OCI-LY7 (cell line): ENCODE data around the gene PIRT. TPM values are rescaled to one million over a fixed set of nuclear protein-coding genes. Genes with fewer than 3 reads are reported as not detected.

Experiments
- BruUV-seq: library from RNA; stranded (reverse); fragments of 400-500 nt; replicated peaks from 2 replicates; lab custom pipeline; 2021; lab: Mats Ljungman, UMichigan
- CTCF ChIA-PET: fragments of 300-600 bp; sonication (Branson Sonifier 250); formaldehyde crosslinking; loops from one replicate; lab custom pipeline; 2022; ENCODE audit warnings: antibody characterized with exemption; ENCODE audit not compliant: unreplicated experiment; lab: Charles Lee
- POLR2A ChIA-PET: fragments of 300-600 bp; sonication (Branson Sonifier 250); formaldehyde crosslinking; loops from one replicate; lab custom pipeline; 2022; ENCODE audit warnings: antibody characterized with exemption; lab: Charles Lee
- DNase-seq: peaks from one replicate; pipeline ENCODE4 v3.0.0-alpha.2; 2015; ENCODE audit warnings: low spot score
- H2AFZ ChIP-seq: fragments of 200-600 bp; sonication (generic), shearing (Covaris generic); 2 replicates; pipeline ENCODE4 v1.6.1; 2014; ENCODE audit warnings: mild to moderate bottlenecking, antibody characterized with exemption, low read length, moderate library complexity
- H3K27ac ChIP-seq: fragments of 200-600 bp; sonication (generic); 2 replicates; pipeline ENCODE4 v1.5.1; 2014; ENCODE audit warnings: mixed run types, low read depth, mild to moderate bottlenecking, moderate library complexity, low read length, inconsistent platforms; ENCODE audit not compliant: poor library complexity, severe bottlenecking
- H3K36me3 ChIP-seq: fragments of 200-600 bp; sonication (generic); 2 replicates; pipeline ENCODE4 v1.6.1; 2014; ENCODE audit warnings: mild to moderate bottlenecking, antibody characterized with exemption, low read length, moderate library complexity, mixed read lengths; ENCODE audit not compliant: insufficient read depth
- H3K4me1 ChIP-seq: fragments of 200-600 bp; sonication (generic); 2 replicates; pipeline ENCODE4 v1.5.1; 2014; ENCODE audit warnings: mild to moderate bottlenecking, low read length; ENCODE audit not compliant: insufficient read depth, poor library complexity, severe bottlenecking
- H3K4me2 ChIP-seq: fragments of 200-600 bp; sonication (generic); 2 replicates; pipeline ENCODE4 v1.6.1; 2014; ENCODE audit warnings: mild to moderate bottlenecking, low read length
- H3K4me3 ChIP-seq: fragments of 200-600 bp; sonication (generic); 2 replicates; pipeline ENCODE4 v1.5.1; 2014; ENCODE audit warnings: mild to moderate bottlenecking, low read depth, low read length; ENCODE audit not compliant: poor library complexity, severe bottlenecking
- H3K79me2 ChIP-seq: fragments of 200-600 bp; sonication (generic); 2 replicates; pipeline ENCODE4 v1.6.1; 2016; ENCODE audit warnings: low read depth, mild to moderate bottlenecking, low read length, moderate library complexity, mixed read lengths; ENCODE audit not compliant: insufficient read depth
- H3K9me2 ChIP-seq: fragments of 200-600 bp; sonication (generic); 2 replicates; pipeline ENCODE4 v1.6.1; 2016; ENCODE audit warnings: mild to moderate bottlenecking, low read length, mixed read lengths; ENCODE audit not compliant: insufficient read depth
- H3K9me3 ChIP-seq: fragments of 200-600 bp; sonication (generic); 2 replicates; pipeline ENCODE4 v1.6.1; 2014; ENCODE audit warnings: mild to moderate bottlenecking, mixed run types, low read length, mixed read lengths
- H4K20me1 ChIP-seq: fragments of 200-600 bp; sonication (generic); 2 replicates; pipeline ENCODE4 v1.6.1; 2014; ENCODE audit warnings: mild to moderate bottlenecking, antibody characterized with exemption, low read length, moderate library complexity, mixed read lengths; ENCODE audit not compliant: insufficient read depth
- EZH2phosphoT487 ChIP-seq: fragments of 200-600 bp; sonication (generic); IDR thresholded peaks from 2 replicates; pipeline ENCODE4 v1.6.1; 2018; ENCODE audit warnings: low read depth, borderline replicate concordance, mild to moderate bottlenecking, mixed run types, antibody characterized with exemption, low read length, moderate library complexity, mixed read lengths
- intact Hi-C: fragments of 100-400 bp; cut with micrococcal nuclease; formaldehyde crosslinking; loops from one replicate; pipeline ENCODE4 v1.10.0; 2022; ENCODE audit not compliant: unreplicated experiment
- total RNA-seq, 2 experiments: library from RNA; depleted of rRNA in 1 of 2; stranded (reverse); fragments of >200 nt in 1 of 2; shearing (Covaris generic) in 1 of 2; gene quantifications; 2 replicates each; pipeline ENCODE4 v1.2.3, GENCODE V29; 2014 to 2022
- TF ChIP-seq, protein P1 (sequence below): fragments of 200-600 bp; sonication (generic); conservative IDR thresholded peaks from 2 replicates; pipeline ENCODE4 v1.5.1; 2014; ENCODE audit warnings: mild to moderate bottlenecking, antibody characterized with exemption, low read length, moderate library complexity, mixed read lengths

Gene PIRT
- total RNA-seq, 2 experiments from 2014 or later, result not detected

DNA sequence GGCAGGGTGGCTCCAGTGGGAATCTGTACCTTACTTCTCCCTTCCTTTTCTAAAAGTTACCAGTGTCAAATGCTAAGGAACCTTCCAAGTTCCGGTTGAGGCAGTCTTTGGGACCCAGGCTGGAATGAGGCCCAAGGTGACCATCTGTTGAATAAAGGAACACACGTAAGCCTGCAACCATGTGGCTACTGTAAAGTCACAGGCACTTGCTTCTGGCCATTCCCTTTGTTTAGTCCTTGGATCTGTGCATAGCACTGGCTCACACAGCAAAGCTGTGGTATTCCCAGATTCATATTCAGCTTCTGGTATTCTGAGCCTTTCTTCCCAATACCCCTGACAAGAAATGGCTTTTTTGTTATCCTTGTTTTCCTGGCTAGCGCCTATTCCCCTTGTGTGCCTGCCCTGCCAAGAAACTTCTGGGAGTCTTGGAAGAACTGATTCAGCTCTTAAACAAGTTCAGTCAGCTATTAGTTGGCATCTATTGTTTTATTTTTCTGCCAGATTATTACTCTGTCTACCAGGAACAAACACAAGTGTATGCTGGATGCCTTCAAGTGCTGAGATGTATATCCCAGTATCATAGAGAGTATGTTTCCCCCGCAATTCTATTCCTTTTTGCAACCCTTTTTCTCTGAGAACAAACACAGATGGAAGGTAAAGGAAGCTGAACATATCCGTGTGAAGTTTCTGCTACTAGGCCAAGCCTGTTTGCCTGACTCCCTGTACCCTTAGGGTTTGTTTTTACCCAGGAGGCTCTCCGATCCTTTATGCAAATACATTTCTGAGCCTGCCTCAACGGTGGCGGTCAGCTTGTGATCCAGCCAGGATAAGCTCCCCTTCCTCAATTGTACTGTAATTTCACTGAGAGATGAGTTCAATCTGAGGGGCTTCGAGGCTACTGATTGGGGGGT lies 47.1 kb downstream of the PIRT start:
- H3K4me2 ChIP-seq, result no peak overlapping the region
- no peaks in the 10 kb centered on the region for H3K4me1 ChIP-seq
- no peaks in the 10 kb centered on the region for H3K36me3 ChIP-seq
- intact Hi-C loops, result no loop called here
- no TSS peak for BruUV-seq
- no peak overlapping the region for H3K27ac ChIP-seq
- no peaks in the 10 kb centered on the region for H4K20me1 ChIP-seq
- H3K9me3 ChIP-seq, result no peaks in the 10 kb centered on the region
- H3K9me2 ChIP-seq, result no peaks in the 10 kb centered on the region
- no peak for DNase-seq
- TF ChIP-seq, protein P1, sequence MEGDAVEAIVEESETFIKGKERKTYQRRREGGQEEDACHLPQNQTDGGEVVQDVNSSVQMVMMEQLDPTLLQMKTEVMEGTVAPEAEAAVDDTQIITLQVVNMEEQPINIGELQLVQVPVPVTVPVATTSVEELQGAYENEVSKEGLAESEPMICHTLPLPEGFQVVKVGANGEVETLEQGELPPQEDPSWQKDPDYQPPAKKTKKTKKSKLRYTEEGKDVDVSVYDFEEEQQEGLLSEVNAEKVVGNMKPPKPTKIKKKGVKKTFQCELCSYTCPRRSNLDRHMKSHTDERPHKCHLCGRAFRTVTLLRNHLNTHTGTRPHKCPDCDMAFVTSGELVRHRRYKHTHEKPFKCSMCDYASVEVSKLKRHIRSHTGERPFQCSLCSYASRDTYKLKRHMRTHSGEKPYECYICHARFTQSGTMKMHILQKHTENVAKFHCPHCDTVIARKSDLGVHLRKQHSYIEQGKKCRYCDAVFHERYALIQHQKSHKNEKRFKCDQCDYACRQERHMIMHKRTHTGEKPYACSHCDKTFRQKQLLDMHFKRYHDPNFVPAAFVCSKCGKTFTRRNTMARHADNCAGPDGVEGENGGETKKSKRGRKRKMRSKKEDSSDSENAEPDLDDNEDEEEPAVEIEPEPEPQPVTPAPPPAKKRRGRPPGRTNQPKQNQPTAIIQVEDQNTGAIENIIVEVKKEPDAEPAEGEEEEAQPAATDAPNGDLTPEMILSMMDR, result no peak
- H3K4me3 ChIP-seq, result no peak overlapping the region
- no peak overlapping the region for H2AFZ ChIP-seq
- POLR2A ChIA-PET, result interaction anchor here (0.7 kb wide), 1 partner anchor 1945 kb away, joined by 4 read pairs; no protein-coding TSS in a partner anchor
- CTCF ChIA-PET, result no interaction called here
- no peaks in the 10 kb centered on the region for H3K79me2 ChIP-seq

DNA sequence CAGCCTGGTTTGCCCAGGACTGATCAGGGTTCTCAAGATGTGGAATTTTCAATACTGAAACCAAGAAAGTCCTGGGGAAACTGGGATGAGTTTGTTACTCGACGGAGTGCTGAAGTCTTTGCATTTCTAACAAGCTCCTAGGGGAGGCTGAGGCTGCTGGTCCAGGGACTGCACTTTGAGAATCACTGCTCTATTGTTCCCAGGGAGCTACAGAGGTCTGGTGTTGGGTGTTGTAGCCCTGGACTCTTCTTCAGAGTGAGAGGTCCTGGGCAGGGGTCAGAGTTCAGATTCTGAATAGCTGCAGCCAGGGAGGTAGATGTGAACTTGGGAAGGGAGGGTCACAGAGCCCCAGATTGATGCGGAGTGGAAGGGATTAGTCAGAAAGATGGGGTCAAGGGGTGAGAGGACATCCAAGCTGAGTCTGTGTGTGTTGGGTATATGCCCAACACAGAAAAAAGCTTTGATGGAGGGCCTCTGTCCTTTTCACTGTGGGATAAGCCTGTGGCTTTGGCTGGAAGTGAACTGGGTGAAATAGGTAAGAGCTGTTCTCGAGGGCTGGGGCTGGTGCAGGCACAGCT lies 48.1 kb downstream of the PIRT start:
- no TSS peak for BruUV-seq
- CTCF ChIA-PET, result no interaction called here

More for the DNA sequence above, 48.1 kb downstream of the PIRT start:
- TF ChIP-seq, protein P1, result no peak
- TF ChIP-seq EZH2phosphoT487, result no peak
- H3K9me3 ChIP-seq, result no peaks in the 10 kb centered on the region
- H3K79me2 ChIP-seq, result no peaks in the 10 kb centered on the region
- H3K4me1 ChIP-seq, result no peaks in the 10 kb centered on the region
- POLR2A ChIA-PET, result interaction anchor here (0.6 kb wide), 1 partner anchor 118 kb away, joined by 3 read pairs; no protein-coding TSS in a partner anchor
- H3K9me2 ChIP-seq, result no peaks in the 10 kb centered on the region
- intact Hi-C loops, result no loop called here
- H2AFZ ChIP-seq, result no peak overlapping the region
- H3K4me2 ChIP-seq, result no peak overlapping the region
- H3K4me3 ChIP-seq, result no peak overlapping the region
- no peak for DNase-seq
- no peaks in the 10 kb centered on the region for H3K36me3 ChIP-seq
- H3K27ac ChIP-seq, result no peak overlapping the region
- no peaks in the 10 kb centered on the region for H4K20me1 ChIP-seq
